Lower lobe of right lung (tissue), 2 donors: Measurements from ENCODE around the gene OR2T5. TPM values are rescaled to one million over a fixed set of nuclear protein-coding genes. Genes with fewer than 3 reads are reported as not detected.
"Not testable (repeated sequence)": the region's sequence is repeated elsewhere in the genome, so short reads cannot be mapped to it uniquely, and the experiment has no call there.

Experiments
- ATAC-seq, 2 donors: fragments of 200-7000 bp; cut with Tn5 transposase; one replicate each; pipeline ENCODE4 v1.9.1; 2020 to 2022; ENCODE audit warnings: mild to moderate bottlenecking in 2 of 2, moderate library complexity in 2 of 2
- DNase-seq: peaks from one replicate; pipeline ENCODE4 v3.0.0-alpha.2; 2020
- H3K27ac ChIP-seq: fragments of 200-600 bp; one replicate; pipeline ENCODE4 v1.8.0; 2022
- H3K27me3 ChIP-seq: fragments of 200-600 bp; one replicate; pipeline ENCODE4 v1.8.0; 2022; ENCODE audit warnings: low read depth
- H3K36me3 ChIP-seq: fragments of 200-600 bp; one replicate; pipeline ENCODE4 v1.8.0; 2022; ENCODE audit warnings: mild to moderate bottlenecking
- H3K4me1 ChIP-seq: fragments of 200-600 bp; one replicate; pipeline ENCODE4 v1.8.0; 2022
- H3K4me3 ChIP-seq: fragments of 200-600 bp; one replicate; pipeline ENCODE4 v1.8.0; 2022; ENCODE audit warnings: mild to moderate bottlenecking
- H3K9me3 ChIP-seq: fragments of 200-600 bp; one replicate; pipeline ENCODE4 v1.8.0; 2022
- CTCF ChIP-seq: fragments of 200-600 bp; IDR thresholded peaks from one replicate; pipeline ENCODE4 v1.8.0; 2022; ENCODE audit warnings: antibody characterized with exemption, mild to moderate bottlenecking
- intact Hi-C: fragments of 100-400 bp; cut with DNase I; formaldehyde crosslinking; loops from one replicate; pipeline ENCODE4 v1.11.0; 2022
- total RNA-seq: library from RNA; stranded (reverse); fragmentation: NEBNext Ultra II Directional; extraction: Animal tissue kit (Norgen Biotek cat#: 25700); gene quantifications from one replicate; pipeline ENCODE4 v1.2.1, GENCODE V29; 2021
- donor health status: DM: no; HTN: yes; CAD: no; lungs with severe emphysema.

Gene OR2T5
- total RNA-seq, 1 donor from 2014 or later = not detected

GRCh38 chr1:248521856-248522255 lies 33.5 kb downstream of the OR2T5 start:
- H3K27me3 ChIP-seq = no peaks in the 10 kb centered on the region
- ATAC-seq = no peak
- H3K4me1 ChIP-seq = no peaks in the 10 kb centered on the region
- intact Hi-C loops = no loop called here
- no peaks in the 10 kb centered on the region for H3K36me3 ChIP-seq
- no peaks in the 10 kb centered on the region for H3K9me3 ChIP-seq
- DNase-seq = no peak
- TF ChIP-seq CTCF = no peak
- H3K4me3 ChIP-seq = no peak overlapping the region
- H3K27ac ChIP-seq = no peak overlapping the region

GRCh38 chr1:248537449-248537848 lies 49.1 kb downstream of the OR2T5 start:
- ATAC-seq, H3K4me3 ChIP-seq, DNase-seq: not testable (repeated sequence)

More at GRCh38 chr1:248537449-248537848, 49.1 kb downstream of the OR2T5 start:
- H3K27ac ChIP-seq, H3K36me3 ChIP-seq, H3K9me3 ChIP-seq, H3K27me3 ChIP-seq, intact Hi-C loops, H3K4me1 ChIP-seq: not testable (repeated sequence)

Other genes with a start within 250 kb of the OR2T5 start
- gene OR2T33, start 210.6 kb upstream of the OR2T5 start, total RNA-seq = not detected
- not detected for gene OR2T12, start 185.2 kb upstream of the OR2T5 start, total RNA-seq
- not detected for gene OR2M7, start 164.0 kb upstream of the OR2T5 start, total RNA-seq
- not detected for gene OR14C36, start 139.8 kb upstream of the OR2T5 start, total RNA-seq
- gene OR2T4, start 126.9 kb upstream of the OR2T5 start, total RNA-seq = not detected
- gene OR2T6, start 112.8 kb upstream of the OR2T5 start, total RNA-seq = not detected
- not detected for gene OR2T1, start 85.5 kb upstream of the OR2T5 start, total RNA-seq
- not detected for gene OR2T2, start 43.0 kb upstream of the OR2T5 start, total RNA-seq
- not detected for gene OR2T3, start 15.2 kb upstream of the OR2T5 start, total RNA-seq
- gene OR2G6, start 19.5 kb downstream of the OR2T5 start, total RNA-seq = not detected
- not detected for gene OR2T29, start 74.2 kb downstream of the OR2T5 start, total RNA-seq
- gene OR2T34, start 86.2 kb downstream of the OR2T5 start, total RNA-seq = not detected
- gene OR2T10, start 109.1 kb downstream of the OR2T5 start, total RNA-seq = not detected
- gene OR2T11, start 146.5 kb downstream of the OR2T5 start, total RNA-seq = not detected
- not detected for gene OR2T35, start 156.7 kb downstream of the OR2T5 start, total RNA-seq
- gene OR2T27, start 166.9 kb downstream of the OR2T5 start, total RNA-seq = not detected
- not detected for gene OR14I1, start 214.2 kb downstream of the OR2T5 start, total RNA-seq